Measurements from ENCODE around the gene LHFPL3. TPM values are rescaled to one million over a fixed set of nuclear protein-coding genes. Genes with fewer than 3 reads are reported as not detected.
A peak's percentile ranks its signal among the peaks of the same experiment; 100 is the strongest.

LHFPL3 gene
- total and polyA plus RNA-seq, 2 of the 13 experiments (the other 11 are each of a cell fraction or from before 2014, with no cell fraction given), result not detected

- TF ChIP-seq ZKSCAN8 (CRISPR knock-in tag; IDR thresholded peaks at IDR 0.05; ENCODE audit: borderline replicate concordance) (no peak), SOX5 (CRISPR knock-in tag; IDR thresholded peaks at IDR 0.05; ENCODE audit: borderline replicate concordance) (0 out of 2 replicates have a peak, but pooled peaks have one; percentile 9), KLF15 (CRISPR knock-in tag; IDR thresholded peaks at IDR 0.05; ENCODE audit: borderline replicate concordance) (no peak), ZNF605 (CRISPR knock-in tag; IDR thresholded peaks at IDR 0.05) (0 out of 2 replicates have a peak, but pooled peaks have one; percentile 17), TEAD2 (CRISPR knock-in tag; IDR thresholded peaks at IDR 0.05) (no peak), IKZF4 (CRISPR knock-in tag; IDR thresholded peaks at IDR 0.05; ENCODE audit: borderline replicate concordance, low read depth, not compliant biosample characterization) (no peak), HNRNPUL1 (IDR thresholded peaks at IDR 0.05; ENCODE audit: low read depth, low read length) (no peak), ZNF83 (CRISPR knock-in tag; IDR thresholded peaks at IDR 0.05; ENCODE audit: borderline replicate concordance) (no peak), ZNF567 (CRISPR knock-in tag; IDR thresholded peaks at IDR 0.05; ENCODE audit: borderline replicate concordance) (no peak), IRX3 (CRISPR knock-in tag; IDR thresholded peaks at IDR 0.05; ENCODE audit: borderline replicate concordance, low read depth) (no peak), ZNF138 (CRISPR knock-in tag; IDR thresholded peaks at IDR 0.05; ENCODE audit: low read depth) (no peak), TFAP4 (IDR thresholded peaks at IDR 0.05; ENCODE audit: borderline replicate concordance, low read depth) (no peak), ZNF772 (CRISPR knock-in tag; IDR thresholded peaks at IDR 0.05) (no peak), ZSCAN29 (CRISPR knock-in tag; conservative IDR thresholded peaks at IDR 0.05) (no peak), ZNF660 (CRISPR knock-in tag; IDR thresholded peaks at IDR 0.05; ENCODE audit: borderline replicate concordance, low read depth) (no peak), MXD1 (CRISPR knock-in tag; IDR thresholded peaks at IDR 0.05) (no peak)
- TF ChIP-seq, protein P1, sequence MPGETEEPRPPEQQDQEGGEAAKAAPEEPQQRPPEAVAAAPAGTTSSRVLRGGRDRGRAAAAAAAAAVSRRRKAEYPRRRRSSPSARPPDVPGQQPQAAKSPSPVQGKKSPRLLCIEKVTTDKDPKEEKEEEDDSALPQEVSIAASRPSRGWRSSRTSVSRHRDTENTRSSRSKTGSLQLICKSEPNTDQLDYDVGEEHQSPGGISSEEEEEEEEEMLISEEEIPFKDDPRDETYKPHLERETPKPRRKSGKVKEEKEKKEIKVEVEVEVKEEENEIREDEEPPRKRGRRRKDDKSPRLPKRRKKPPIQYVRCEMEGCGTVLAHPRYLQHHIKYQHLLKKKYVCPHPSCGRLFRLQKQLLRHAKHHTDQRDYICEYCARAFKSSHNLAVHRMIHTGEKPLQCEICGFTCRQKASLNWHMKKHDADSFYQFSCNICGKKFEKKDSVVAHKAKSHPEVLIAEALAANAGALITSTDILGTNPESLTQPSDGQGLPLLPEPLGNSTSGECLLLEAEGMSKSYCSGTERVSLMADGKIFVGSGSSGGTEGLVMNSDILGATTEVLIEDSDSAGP (CRISPR knock-in tag; IDR thresholded peaks at IDR 0.05; ENCODE audit: borderline replicate concordance), result 0 out of 2 replicates have a peak, but pooled peaks have one; percentile 30
- TF ChIP-seq, protein P2, sequence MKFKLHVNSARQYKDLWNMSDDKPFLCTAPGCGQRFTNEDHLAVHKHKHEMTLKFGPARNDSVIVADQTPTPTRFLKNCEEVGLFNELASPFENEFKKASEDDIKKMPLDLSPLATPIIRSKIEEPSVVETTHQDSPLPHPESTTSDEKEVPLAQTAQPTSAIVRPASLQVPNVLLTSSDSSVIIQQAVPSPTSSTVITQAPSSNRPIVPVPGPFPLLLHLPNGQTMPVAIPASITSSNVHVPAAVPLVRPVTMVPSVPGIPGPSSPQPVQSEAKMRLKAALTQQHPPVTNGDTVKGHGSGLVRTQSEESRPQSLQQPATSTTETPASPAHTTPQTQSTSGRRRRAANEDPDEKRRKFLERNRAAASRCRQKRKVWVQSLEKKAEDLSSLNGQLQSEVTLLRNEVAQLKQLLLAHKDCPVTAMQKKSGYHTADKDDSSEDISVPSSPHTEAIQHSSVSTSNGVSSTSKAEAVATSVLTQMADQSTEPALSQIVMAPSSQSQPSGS (CRISPR knock-in tag; IDR thresholded peaks at IDR 0.05), result no peak
- TF ChIP-seq, protein P3, sequence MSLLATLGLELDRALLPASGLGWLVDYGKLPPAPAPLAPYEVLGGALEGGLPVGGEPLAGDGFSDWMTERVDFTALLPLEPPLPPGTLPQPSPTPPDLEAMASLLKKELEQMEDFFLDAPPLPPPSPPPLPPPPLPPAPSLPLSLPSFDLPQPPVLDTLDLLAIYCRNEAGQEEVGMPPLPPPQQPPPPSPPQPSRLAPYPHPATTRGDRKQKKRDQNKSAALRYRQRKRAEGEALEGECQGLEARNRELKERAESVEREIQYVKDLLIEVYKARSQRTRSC (CRISPR knock-in tag; IDR thresholded peaks at IDR 0.05; ENCODE audit: low read depth), result no peak
Observed at GRCh38 chr7:104883718-104884452, 555.5 kb downstream of the LHFPL3 start (continued).
